ENCODE results near the gene PRR5L.

DNA sequence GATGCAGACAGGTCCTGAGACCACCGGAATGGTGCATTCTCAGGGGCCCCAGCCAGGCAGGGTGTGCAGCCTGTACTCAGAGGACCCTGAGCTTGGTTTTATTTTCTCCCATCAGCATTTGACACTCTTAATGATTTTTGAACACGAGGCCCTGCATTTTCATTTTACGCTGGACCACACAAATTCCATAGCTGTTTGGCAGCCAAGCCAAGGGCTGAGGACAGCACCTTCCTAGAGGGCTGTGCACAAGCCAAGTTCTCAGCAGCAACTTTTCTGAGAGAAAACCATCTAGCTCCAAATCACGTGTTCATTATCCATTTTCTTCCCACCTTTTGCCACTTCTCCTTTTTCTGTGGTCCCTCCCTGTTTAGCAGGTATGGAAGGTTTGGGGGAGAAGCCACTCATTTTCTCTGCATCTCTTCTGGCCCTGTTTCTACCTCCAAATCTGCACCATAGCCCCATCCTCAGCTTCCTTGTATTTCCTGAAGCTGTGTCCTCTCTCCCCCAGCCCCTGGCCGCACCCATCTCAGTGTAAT is 153.5 kb downstream of the PRR5L start:
- TF ChIP-seq, protein P1, sequence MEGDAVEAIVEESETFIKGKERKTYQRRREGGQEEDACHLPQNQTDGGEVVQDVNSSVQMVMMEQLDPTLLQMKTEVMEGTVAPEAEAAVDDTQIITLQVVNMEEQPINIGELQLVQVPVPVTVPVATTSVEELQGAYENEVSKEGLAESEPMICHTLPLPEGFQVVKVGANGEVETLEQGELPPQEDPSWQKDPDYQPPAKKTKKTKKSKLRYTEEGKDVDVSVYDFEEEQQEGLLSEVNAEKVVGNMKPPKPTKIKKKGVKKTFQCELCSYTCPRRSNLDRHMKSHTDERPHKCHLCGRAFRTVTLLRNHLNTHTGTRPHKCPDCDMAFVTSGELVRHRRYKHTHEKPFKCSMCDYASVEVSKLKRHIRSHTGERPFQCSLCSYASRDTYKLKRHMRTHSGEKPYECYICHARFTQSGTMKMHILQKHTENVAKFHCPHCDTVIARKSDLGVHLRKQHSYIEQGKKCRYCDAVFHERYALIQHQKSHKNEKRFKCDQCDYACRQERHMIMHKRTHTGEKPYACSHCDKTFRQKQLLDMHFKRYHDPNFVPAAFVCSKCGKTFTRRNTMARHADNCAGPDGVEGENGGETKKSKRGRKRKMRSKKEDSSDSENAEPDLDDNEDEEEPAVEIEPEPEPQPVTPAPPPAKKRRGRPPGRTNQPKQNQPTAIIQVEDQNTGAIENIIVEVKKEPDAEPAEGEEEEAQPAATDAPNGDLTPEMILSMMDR (IDR thresholded peaks at IDR 0.05) = no peak
- TF ChIP-seq ZFX (IDR thresholded peaks at IDR 0.05; ENCODE audit: borderline replicate concordance) = no peak

Measured in 22Rv1 (cell line).